Mesendoderm (in vitro differentiated cells): ENCODE results near the gene ANKRD65.

Source experiments
- DNase-seq: peaks from one replicate; pipeline ENCODE4 v3.0.0; 2013
- H2AK5ac ChIP-seq: 2 replicates; pipeline ENCODE4 v1.6.1; 2013; ENCODE audit warnings: low read length, inconsistent platforms
- H2BK120ac ChIP-seq: 2 replicates; pipeline ENCODE4 v1.6.1; 2013; ENCODE audit warnings: low read depth, mild to moderate bottlenecking, low read length, moderate library complexity, mixed read lengths
- H2BK15ac ChIP-seq: replicated peaks from 2 replicates; pipeline ENCODE4 v1.6.1; 2013; ENCODE audit warnings: low read depth, mild to moderate bottlenecking, moderate library complexity
- H2BK5ac ChIP-seq: 2 replicates; pipeline ENCODE4 v1.6.1; 2013; ENCODE audit warnings: low read length, inconsistent platforms
- H3K18ac ChIP-seq: 2 replicates; pipeline ENCODE4 v1.6.1; 2013; ENCODE audit warnings: mild to moderate bottlenecking, low read length, mixed read lengths
- H3K23ac ChIP-seq: one replicate; pipeline ENCODE4 v1.6.1; 2013; ENCODE audit warnings: low read length
- H3K27ac ChIP-seq: 2 replicates; pipeline ENCODE4 v1.5.1; 2013; ENCODE audit warnings: low read depth, mild to moderate bottlenecking, inconsistent platforms, low read length, moderate library complexity
- H3K27me3 ChIP-seq: 2 replicates; pipeline ENCODE4 v1.6.1; 2013; ENCODE audit warnings: low read length, control low read depth, mild to moderate bottlenecking, inconsistent platforms; ENCODE audit not compliant: insufficient read depth, poor library complexity
- H3K36me3 ChIP-seq: 2 replicates; pipeline ENCODE4 v1.6.1; 2013; ENCODE audit warnings: low read length, inconsistent platforms; ENCODE audit not compliant: control insufficient read depth, insufficient read depth
- H3K4ac ChIP-seq: one replicate; pipeline ENCODE4 v1.6.1; 2013; ENCODE audit warnings: low read depth, mild to moderate bottlenecking, low read length, moderate library complexity
- H3K4me1 ChIP-seq: 2 replicates; pipeline ENCODE4 v1.6.1; 2013; ENCODE audit warnings: low read depth, low read length, inconsistent platforms; ENCODE audit not compliant: control insufficient read depth
- H3K4me2 ChIP-seq: 2 replicates; pipeline ENCODE4 v1.6.1; 2013; ENCODE audit warnings: low read length
- H3K4me3 ChIP-seq: 2 replicates; pipeline ENCODE4 v1.5.1; 2013; ENCODE audit warnings: mild to moderate bottlenecking, low read length
- H3K56ac ChIP-seq: one replicate; pipeline ENCODE4 v1.6.1; 2013; ENCODE audit warnings: low read length
- H3K79me1 ChIP-seq: 2 replicates; pipeline ENCODE4 v1.6.1; 2013; ENCODE audit warnings: low read length, inconsistent platforms
- H3K79me2 ChIP-seq: 2 replicates; pipeline ENCODE4 v1.6.1; 2013; ENCODE audit warnings: mild to moderate bottlenecking, low read length; ENCODE audit not compliant: control insufficient read depth, insufficient read depth
- H3K9ac ChIP-seq: 2 replicates; pipeline ENCODE4 v1.6.1; 2013; ENCODE audit warnings: low read length, inconsistent platforms
- H4K5ac ChIP-seq: one replicate; pipeline ENCODE4 v1.6.1; 2013; ENCODE audit warnings: low read length
- H4K8ac ChIP-seq: one replicate; pipeline ENCODE4 v1.6.1; 2013; ENCODE audit warnings: low read depth, mild to moderate bottlenecking, control low read depth, low read length, moderate library complexity
- WGBS: extraction: QIAGEN DNeasy Blood & Tissue Kit; methylation state at CpG from one replicate; pipeline ENCODE4 v1.1.7; 2013; ENCODE audit warnings: low lambda C conversion rate, missing lambda C conversion rate; ENCODE audit not compliant: insufficient coverage; ENCODE audit errors: extremely low coverage; 5-methylcytosine and 5-hydroxymethylcytosine counted together

The ANKRD65 gene

DNA sequence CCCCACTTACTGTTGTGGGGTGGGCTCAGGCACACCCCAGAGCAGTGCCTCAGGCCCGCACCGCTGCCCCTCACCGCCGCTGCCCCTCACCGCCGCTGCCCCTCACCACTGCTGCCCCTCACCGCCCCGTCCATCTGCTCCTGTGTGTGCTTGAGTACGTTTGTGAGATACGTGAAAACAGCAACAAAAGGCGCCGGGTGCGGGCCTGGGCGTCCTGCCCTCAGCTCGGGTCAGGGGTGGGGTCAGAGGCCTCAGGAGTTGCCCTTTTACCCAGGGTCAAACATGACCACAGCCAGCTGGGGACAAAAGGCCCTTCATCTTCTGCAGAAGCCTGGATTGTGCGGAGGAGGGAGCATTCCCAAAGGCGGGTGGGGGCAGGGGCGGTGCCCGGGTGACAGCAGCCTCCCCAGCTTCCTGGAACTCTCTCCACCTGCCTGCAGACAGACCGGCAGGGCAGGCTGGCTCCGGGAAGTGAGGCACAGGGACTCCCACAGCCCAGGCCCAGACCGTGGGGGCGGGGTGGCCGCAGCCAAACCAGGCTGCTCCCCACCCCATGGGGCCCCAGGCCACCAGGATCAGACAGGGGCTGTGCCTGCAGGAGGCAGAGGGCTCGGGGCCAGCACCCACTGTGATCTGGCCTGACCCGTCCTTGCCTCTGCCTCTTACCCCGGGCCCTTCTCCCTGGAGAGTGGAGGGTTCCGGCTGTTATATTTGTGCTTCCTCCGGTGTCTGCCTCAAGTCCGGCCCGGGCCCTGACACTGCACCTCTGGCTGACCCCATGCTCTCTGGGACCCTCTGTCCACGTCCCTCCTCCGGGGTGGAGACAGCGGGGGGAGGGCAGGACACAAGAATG, 12.1 kb upstream of the ANKRD65 start:
- H3K4ac ChIP-seq: peak overlapping the region; percentile 76
- peaks cover 18% of the 10 kb centered on the region for H3K79me2 ChIP-seq
- peak overlapping the region; percentile 88 for H2BK5ac ChIP-seq
- no peaks in the 10 kb centered on the region for H3K27me3 ChIP-seq
- H3K79me1 ChIP-seq: peaks cover 3% of the 10 kb centered on the region
- H3K18ac ChIP-seq: peak overlapping the region; percentile 57
- H3K36me3 ChIP-seq: no peaks in the 10 kb centered on the region
- H3K23ac ChIP-seq: peak overlapping the region; percentile 67
- H3K4me2 ChIP-seq: peak overlapping the region; percentile 13
- DNase-seq: peak; percentile 88
- H3K27ac ChIP-seq: peak overlapping the region; percentile 97
- H2BK120ac ChIP-seq: peak overlapping the region; percentile 21
- peak overlapping the region; percentile 75 for H3K9ac ChIP-seq
- no CpG with 5 or more reads among the region's 34 CpGs for WGBS
- no peak overlapping the region for H2BK15ac ChIP-seq
- no peak overlapping the region for H4K8ac ChIP-seq
- no peak overlapping the region for H4K5ac ChIP-seq
- no peak overlapping the region for H3K4me3 ChIP-seq
- H2AK5ac ChIP-seq: peak overlapping the region; percentile 78
- peak overlapping the region; percentile 88 for H3K56ac ChIP-seq
- peaks cover 15% of the 10 kb centered on the region for H3K4me1 ChIP-seq

DNA sequence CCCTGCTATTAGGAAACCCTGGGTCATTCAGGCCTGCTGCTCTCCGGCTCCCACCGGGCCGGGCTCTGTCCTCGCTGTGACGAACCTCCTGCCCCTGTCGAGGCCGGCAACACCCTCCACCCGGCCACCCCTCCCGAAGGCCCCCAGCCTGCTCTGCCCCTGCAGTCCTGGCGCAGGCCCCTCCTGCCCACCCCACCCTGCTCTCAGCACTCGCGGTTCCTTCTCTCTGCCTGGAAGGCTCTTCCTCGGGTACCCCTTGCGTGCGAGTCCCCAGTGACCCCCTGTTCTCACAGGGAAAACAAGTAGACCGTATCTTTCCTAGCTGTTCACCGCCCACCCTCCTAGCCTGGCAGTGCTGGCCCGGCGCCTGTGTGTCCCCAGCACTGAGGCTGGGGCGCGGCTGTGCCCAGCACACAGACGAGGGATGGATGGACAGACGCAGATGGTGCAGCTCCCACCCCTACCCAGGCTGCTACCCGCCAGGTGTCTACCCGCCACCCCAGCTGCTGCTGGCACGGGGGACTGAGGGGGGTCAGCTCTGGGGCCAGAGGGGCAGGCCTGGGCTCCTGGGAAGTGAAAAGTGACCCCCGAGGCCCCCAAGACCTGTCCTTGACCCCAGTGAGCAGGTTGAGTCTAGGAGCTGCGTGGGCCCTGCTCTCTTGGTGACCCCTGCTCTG, 11.3 kb upstream of the ANKRD65 start:
- Histone ChIP-seq H3K36me3 (no peaks in the 10 kb centered on the region), H4K5ac (no peak overlapping the region), H3K79me2 (peaks cover 16% of the 10 kb centered on the region), H4K8ac (no peak overlapping the region), H3K4me2 (no peak overlapping the region), H2BK5ac (peak overlapping the region; percentile 51), H3K4ac (peak overlapping the region; percentile 75), H2BK120ac (peak overlapping the region; percentile 16), H3K56ac (peak overlapping the region; percentile 88), H3K27ac (peak overlapping the region; percentile 97), H3K4me1 (peaks cover 15% of the 10 kb centered on the region), H3K27me3 (no peaks in the 10 kb centered on the region), H3K23ac (no peak overlapping the region), H3K9ac (peak overlapping the region; percentile 58), H3K79me1 (peaks cover 3% of the 10 kb centered on the region), H2BK15ac (no peak overlapping the region), H3K4me3 (no peak overlapping the region), H3K18ac (peak overlapping the region; percentile 57), H2AK5ac (no peak overlapping the region)
- no CpG with 5 or more reads among the region's 28 CpGs for WGBS
- no peak for DNase-seq

DNA sequence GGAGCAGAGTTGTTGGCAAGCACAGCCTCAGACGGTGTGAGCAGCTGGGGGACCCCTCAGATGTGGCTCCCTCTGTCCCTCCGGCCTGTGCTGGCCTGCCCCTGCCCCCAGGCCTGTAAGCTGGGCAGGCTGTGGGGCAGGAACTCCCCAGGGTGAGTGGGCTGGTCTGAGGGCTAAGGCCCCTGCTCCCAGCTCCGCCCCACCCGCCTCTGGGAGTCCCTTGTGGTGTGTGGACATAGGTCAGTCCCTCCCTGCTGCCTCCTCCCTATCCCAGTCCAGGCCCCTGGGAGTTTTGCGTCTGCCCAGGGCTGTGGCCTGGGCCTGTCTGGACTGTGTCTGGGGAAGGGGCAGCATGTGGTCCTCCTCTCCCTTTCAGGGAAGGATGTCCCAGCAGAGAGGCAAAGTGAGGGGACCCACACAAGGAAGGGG, 10.8 kb upstream of the ANKRD65 start:
- H2AK5ac ChIP-seq: no peak overlapping the region
- peak; percentile 57 for DNase-seq
- H2BK5ac ChIP-seq: peak overlapping the region; percentile 61
- no peak overlapping the region for H4K8ac ChIP-seq
- H2BK15ac ChIP-seq: no peak overlapping the region
- H3K4me1 ChIP-seq: peaks cover 15% of the 10 kb centered on the region
- H3K4ac ChIP-seq: peak overlapping the region; percentile 57
- no peak overlapping the region for H2BK120ac ChIP-seq
- peak overlapping the region; percentile 57 for H3K18ac ChIP-seq
- WGBS: no CpG with 5 or more reads among the region's 5 CpGs
- H3K4me3 ChIP-seq: no peak overlapping the region
- H3K79me1 ChIP-seq: peaks cover 3% of the 10 kb centered on the region
- no peaks in the 10 kb centered on the region for H3K27me3 ChIP-seq
- H3K9ac ChIP-seq: peak overlapping the region; percentile 58
- no peak overlapping the region for H3K23ac ChIP-seq
- peak overlapping the region; percentile 97 for H3K27ac ChIP-seq
- H4K5ac ChIP-seq: no peak overlapping the region
- peaks cover 10% of the 10 kb centered on the region for H3K79me2 ChIP-seq
- peak overlapping the region; percentile 88 for H3K56ac ChIP-seq
- H3K36me3 ChIP-seq: no peaks in the 10 kb centered on the region
- no peak overlapping the region for H3K4me2 ChIP-seq

DNA sequence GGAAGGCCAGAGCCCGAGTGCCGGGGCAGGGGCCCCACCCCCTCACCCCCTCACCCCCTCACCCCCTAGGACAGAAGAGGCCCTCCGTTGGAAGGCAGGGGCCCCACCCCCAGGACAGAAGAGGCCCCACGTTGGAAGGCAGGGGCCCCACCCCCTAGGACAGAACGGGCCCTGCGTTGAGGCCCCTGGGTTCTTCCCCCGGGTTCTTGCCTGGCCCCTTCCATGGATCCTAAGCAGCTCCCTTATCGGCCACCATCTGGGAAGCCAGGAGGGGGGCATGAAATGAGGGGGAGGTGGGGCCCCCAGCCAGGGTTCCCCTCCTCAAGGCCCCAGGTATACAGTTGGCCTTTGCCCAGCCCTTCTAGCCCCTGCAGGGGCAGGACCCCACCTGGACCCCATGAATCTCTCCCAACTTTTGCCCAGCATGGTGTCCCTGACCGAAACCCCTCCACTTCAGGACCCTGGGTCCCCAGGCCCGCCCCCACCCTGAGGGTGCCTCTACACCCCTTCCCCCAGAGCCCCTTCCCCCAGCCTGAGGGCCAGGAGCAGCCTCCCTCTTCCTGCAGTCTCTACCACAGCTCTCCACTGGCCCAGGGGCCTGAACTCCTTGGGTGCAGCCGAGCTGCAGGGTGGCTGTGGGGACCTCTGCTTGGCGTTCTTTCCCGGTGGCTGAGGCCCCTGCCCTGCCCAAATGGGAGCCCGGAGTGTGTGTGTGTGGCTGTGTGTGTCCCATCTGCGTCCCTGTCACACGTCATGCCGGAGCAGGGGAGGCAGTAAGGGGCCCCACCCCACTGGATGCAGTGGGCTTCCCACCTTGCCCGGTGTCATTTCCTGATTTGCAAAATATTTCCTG, 10.1 kb upstream of the ANKRD65 start:
- Histone ChIP-seq H2AK5ac (no peak overlapping the region), H3K4me3 (no peak overlapping the region), H3K18ac (peak overlapping the region; percentile 92), H2BK15ac (peak overlapping the region; percentile 4), H3K4ac (peak overlapping the region; percentile 82), H3K36me3 (no peaks in the 10 kb centered on the region), H2BK120ac (peak overlapping the region; percentile 66), H3K4me1 (peaks cover 15% of the 10 kb centered on the region), H3K27ac (peak overlapping the region; percentile 97), H3K9ac (peak overlapping the region; percentile 58), H3K56ac (peak overlapping the region; percentile 88), H3K79me1 (no peaks in the 10 kb centered on the region), H4K8ac (peak overlapping the region; percentile 44), H4K5ac (no peak overlapping the region), H3K23ac (no peak overlapping the region), H2BK5ac (peak overlapping the region; percentile 61), H3K79me2 (peaks cover 4% of the 10 kb centered on the region), H3K27me3 (no peaks in the 10 kb centered on the region), H3K4me2 (no peak overlapping the region)
- WGBS: no CpG with 5 or more reads among the region's 18 CpGs
- DNase-seq: peak; percentile 34

DNA sequence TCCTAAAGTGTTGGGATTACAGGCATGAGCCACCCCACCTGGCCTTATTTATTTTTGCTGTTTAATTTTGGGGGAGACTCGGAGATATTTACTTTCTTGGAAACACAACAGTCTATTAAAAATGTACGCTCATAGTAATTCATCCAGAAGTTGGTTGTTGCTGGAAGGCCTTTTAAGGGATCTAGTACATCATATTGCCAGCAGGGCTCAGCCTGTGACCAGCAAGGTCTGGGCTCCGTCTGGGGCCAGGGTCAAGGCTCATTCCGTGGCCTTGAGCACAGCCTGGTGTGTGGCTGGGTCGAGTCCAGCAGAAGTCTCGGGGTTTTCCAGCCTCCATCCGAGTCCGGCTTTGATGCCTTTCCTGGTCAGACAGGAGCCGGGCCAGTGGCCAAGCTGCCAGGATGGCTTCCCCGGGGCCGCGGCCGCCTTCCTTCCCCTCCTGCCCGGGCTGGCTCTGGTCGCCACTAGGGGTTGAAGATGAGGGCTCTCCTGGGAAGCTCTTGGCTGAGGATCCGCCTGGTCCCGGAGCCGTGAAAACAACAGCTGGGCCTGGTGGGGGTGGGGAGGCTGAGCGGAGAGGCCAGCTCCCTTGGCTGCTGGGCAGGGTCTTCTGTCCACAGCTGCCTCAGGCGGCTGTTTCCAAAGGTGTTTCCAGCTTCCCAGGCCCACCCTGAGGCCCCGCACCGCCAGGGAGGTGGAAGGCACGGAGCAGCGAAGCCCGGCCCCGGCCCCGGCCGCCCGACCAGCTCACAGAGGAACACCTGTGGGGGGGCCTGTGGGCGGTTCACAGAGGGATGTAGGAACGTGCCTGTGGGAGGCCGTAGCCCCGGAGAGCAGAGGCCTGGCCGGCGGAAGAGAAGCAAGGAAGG, 9.3 kb upstream of the ANKRD65 start:
- Histone ChIP-seq H3K36me3 (no peaks in the 10 kb centered on the region), H3K79me1 (no peaks in the 10 kb centered on the region), H3K56ac (peak overlapping the region; percentile 77), H3K23ac (no peak overlapping the region), H2AK5ac (no peak overlapping the region), H3K4me3 (no peak overlapping the region), H4K5ac (no peak overlapping the region), H2BK120ac (peak overlapping the region; percentile 66), H2BK15ac (no peak overlapping the region), H3K27me3 (no peaks in the 10 kb centered on the region), H2BK5ac (no peak overlapping the region), H3K4ac (peak overlapping the region; percentile 82), H3K9ac (peak overlapping the region; percentile 60), H3K18ac (peak overlapping the region; percentile 92), H3K27ac (peak overlapping the region; percentile 80), H3K4me1 (peaks cover 17% of the 10 kb centered on the region), H3K79me2 (no peaks in the 10 kb centered on the region), H3K4me2 (no peak overlapping the region), H4K8ac (peak overlapping the region; percentile 44)
- WGBS: no CpG with 5 or more reads among the region's 35 CpGs
- peak; percentile 88 for DNase-seq
